Uterus (tissue), 4 donors: ENCODE results near the gene DDX41. TPM values are rescaled to one million over a fixed set of nuclear protein-coding genes. Genes with fewer than 3 reads are reported as not detected.

Experiments
- DNase-seq, 2 donors: peaks; one replicate each; pipeline ENCODE4 v3.0.0-alpha.2; 2019 to 2020
- H3K27ac ChIP-seq, 2 donors: fragments of 200-600 bp; sonication (generic); 1 replicate in 1 of 2; 2 replicates in 1 of 2; pipeline ENCODE4 v1.5.1; 2016 to 2018
- H3K27me3 ChIP-seq, 2 donors: fragments of 200-600 bp; sonication (generic); one replicate each; pipeline ENCODE4 v1.5.1; 2018 to 2019; ENCODE audit warnings: control low read depth in 1 of 2
- H3K36me3 ChIP-seq, 2 donors: fragments of 200-600 bp; sonication (generic); one replicate each; pipeline ENCODE4 v1.5.1; 2019; ENCODE audit warnings: control low read depth in 1 of 2
- H3K4me1 ChIP-seq, 2 donors: fragments of 200-600 bp; sonication (generic); one replicate each; pipeline ENCODE4 v1.5.1; 2018 to 2019; ENCODE audit warnings: control low read depth in 1 of 2
- H3K4me3 ChIP-seq, 2 donors: fragments of 200-600 bp; sonication (generic); 1 replicate in 1 of 2; 2 replicates in 1 of 2; pipeline ENCODE4 v1.5.1; 2018 to 2019; ENCODE audit warnings: mild to moderate bottlenecking in 1 of 2
- H3K9me3 ChIP-seq, 2 donors: fragments of 200-600 bp; sonication (generic); one replicate each; pipeline ENCODE4 v1.5.1; 2019; ENCODE audit warnings: control low read depth in 1 of 2
- POLR2A ChIP-seq, 2 donors: fragments of 450-650 bp; IDR thresholded peaks; one replicate each; pipeline ENCODE4 v1.6.1; 2016; ENCODE audit warnings: antibody characterized with exemption in 2 of 2, mild to moderate bottlenecking in 1 of 2, moderate library complexity in 1 of 2
- intact Hi-C: fragments of 100-400 bp; cut with DNase I; formaldehyde crosslinking; loops from one replicate; pipeline ENCODE4 v1.15.1; 2023; ENCODE audit warnings: low total_unique reads
- total RNA-seq, 4 donors: library from RNA; depleted of rRNA in 3 of 4; stranded (reverse); fragments of >200 nt in 3 of 4; gene quantifications; one replicate each; pipeline versions ENCODE4 v1.1.0 to v1.2.4, GENCODE V29; 2014 to 2023
- TF ChIP-seq, protein P1 (sequence below), 4 experiments: fragments of 200-600 bp in 2 of 4; fragments of 450-650 bp in 2 of 4; sonication (generic) in 2 of 4; IDR thresholded peaks; one replicate each; pipeline ENCODE4 v1.5.1; 2016 to 2019; ENCODE audit warnings: antibody characterized with exemption in 4 of 4, mild to moderate bottlenecking in 2 of 4, moderate library complexity in 1 of 4
- donor health status: DM: yes; HTN: yes; CAD: no.

DDX41 gene
- total RNA-seq, 4 donors from 2014 or later: 61.0 to 146 (median 95.6) TPM

DNA sequence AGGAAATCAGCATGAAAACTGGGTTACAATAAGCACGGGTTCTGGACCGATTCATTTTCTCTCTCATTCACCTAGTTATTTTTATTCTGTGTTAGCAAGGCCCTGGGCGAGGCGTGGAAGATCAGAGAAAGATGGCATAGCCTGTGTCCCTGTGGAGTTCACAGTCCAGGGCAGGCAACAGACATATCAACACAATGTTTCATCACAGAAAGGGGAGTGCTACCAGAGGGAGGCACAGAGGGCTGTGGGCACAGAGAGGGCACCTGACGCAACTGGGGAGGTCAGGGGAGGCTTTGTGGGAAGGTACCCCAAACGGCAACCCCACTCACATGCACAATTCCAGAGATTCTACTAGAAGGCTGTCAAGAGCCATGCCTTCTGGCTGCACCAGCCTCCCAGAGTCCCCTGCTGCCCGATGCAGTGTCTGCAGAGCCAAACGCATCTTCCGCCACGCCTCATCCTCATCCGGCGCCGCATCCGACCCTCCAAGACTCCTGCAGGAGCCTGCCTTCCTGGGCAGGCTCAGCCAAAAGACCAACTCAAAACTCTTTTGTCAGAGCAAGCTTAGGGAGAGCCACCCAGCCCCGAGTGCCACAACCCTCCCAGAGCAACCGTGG lies 36.2 kb upstream of the DDX41 start:
- H3K4me1 ChIP-seq: peaks cover 7 to 12% of the 10 kb centered on the region in 2 donors
- H3K36me3 ChIP-seq: no peaks in the 10 kb centered on the region
- no peaks in the 10 kb centered on the region for H3K9me3 ChIP-seq
- no peaks in the 10 kb centered on the region for H3K27me3 ChIP-seq
- no peak for DNase-seq
- H3K4me3 ChIP-seq: peak overlapping the region; percentile 93 to 95
- intact Hi-C loops: no loop called here
- H3K27ac ChIP-seq: peak overlapping the region; percentile 81 to 89
- TF ChIP-seq POLR2A (IDR thresholded peaks at IDR 0.05): no peak

DNA sequence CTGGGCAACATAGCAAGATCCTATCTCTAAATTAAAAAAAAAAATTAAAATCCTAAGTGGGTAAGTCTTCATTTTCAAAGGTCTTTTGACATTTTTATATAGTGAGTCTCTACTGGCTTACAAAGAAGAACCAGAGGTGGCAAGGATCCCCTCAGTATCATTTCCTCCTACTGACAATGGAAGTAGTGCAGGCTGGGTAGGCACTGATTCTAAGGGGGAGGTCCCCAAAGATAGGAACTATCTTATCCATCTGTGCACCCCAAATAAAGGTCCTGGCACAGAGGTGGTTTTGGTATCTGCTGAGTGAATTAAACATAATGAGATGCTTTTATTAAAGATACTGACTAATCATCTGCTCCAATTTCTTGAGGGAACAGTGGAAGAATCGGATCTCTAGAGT lies 33.4 kb upstream of the DDX41 start:
- Histone ChIP-seq H3K4me3 (no peak overlapping the region), H3K27me3 (no peaks in the 10 kb centered on the region), H3K4me1 (peaks cover 13 to 17% of the 10 kb centered on the region in 2 donors), H3K27ac (no peak overlapping the region), H3K36me3 (no peaks in the 10 kb centered on the region), H3K9me3 (no peaks in the 10 kb centered on the region)
- TF ChIP-seq, protein P1, sequence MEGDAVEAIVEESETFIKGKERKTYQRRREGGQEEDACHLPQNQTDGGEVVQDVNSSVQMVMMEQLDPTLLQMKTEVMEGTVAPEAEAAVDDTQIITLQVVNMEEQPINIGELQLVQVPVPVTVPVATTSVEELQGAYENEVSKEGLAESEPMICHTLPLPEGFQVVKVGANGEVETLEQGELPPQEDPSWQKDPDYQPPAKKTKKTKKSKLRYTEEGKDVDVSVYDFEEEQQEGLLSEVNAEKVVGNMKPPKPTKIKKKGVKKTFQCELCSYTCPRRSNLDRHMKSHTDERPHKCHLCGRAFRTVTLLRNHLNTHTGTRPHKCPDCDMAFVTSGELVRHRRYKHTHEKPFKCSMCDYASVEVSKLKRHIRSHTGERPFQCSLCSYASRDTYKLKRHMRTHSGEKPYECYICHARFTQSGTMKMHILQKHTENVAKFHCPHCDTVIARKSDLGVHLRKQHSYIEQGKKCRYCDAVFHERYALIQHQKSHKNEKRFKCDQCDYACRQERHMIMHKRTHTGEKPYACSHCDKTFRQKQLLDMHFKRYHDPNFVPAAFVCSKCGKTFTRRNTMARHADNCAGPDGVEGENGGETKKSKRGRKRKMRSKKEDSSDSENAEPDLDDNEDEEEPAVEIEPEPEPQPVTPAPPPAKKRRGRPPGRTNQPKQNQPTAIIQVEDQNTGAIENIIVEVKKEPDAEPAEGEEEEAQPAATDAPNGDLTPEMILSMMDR (IDR thresholded peaks at IDR 0.05): no peak
- TF ChIP-seq POLR2A (IDR thresholded peaks at IDR 0.05): no peak
- intact Hi-C loops: no loop called here
- DNase-seq: no peak

DNA sequence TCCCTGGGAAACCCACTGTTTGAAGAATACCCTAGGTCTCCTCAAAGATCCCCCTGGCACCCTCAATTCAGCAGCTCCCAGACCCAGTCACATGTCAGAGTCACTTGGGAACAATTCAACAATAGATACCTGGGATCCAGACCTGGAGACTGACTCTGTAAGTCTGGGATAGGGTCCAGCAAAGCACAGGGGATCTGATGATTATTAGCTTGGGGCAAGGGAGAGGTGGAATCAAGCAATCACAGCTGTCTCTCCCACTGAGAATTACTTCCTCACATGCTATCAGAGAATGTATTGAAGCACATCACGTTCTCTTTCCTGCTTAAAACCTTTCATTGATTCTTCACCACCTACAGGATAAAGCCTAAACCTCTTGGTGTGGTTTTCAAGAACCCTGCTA lies 31.7 kb upstream of the DDX41 start:
- no peak overlapping the region for H3K27ac ChIP-seq
- no peak for DNase-seq
- intact Hi-C loops: no loop called here
- no peak overlapping the region for H3K4me3 ChIP-seq
- peaks cover 17 to 25% of the 10 kb centered on the region in 2 donors for H3K4me1 ChIP-seq
- H3K27me3 ChIP-seq: no peaks in the 10 kb centered on the region
- no peak for TF ChIP-seq POLR2A (IDR thresholded peaks at IDR 0.05)
- TF ChIP-seq, protein P1 (IDR thresholded peaks at IDR 0.05): no peak
- no peaks in the 10 kb centered on the region for H3K36me3 ChIP-seq
- H3K9me3 ChIP-seq: no peaks in the 10 kb centered on the region

DNA sequence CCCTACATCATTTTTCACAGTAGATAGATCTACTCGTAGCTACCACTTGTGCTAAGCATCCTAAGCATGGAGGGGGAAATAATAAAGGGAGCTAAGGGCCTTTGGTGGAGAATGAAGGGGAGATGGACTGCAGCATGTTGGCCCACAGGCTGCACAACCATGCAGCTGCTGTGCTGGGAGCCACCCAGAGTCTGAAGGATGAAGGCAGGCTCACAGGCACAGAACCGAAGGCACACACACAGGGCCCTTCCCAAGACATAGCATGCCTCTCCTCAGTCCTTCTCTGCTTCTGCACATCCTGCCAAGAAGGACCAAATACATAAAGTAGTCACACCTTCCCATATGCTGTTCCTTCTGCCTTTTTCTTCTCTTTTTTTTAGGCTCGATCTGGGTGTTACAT lies 31.0 kb upstream of the DDX41 start:
- peaks cover 12 to 23% of the 10 kb centered on the region in 2 donors for H3K4me1 ChIP-seq
- intact Hi-C loops: no loop called here
- TF ChIP-seq POLR2A (IDR thresholded peaks at IDR 0.05): no peak
- TF ChIP-seq, protein P1 (IDR thresholded peaks at IDR 0.05): no peak

DNA sequence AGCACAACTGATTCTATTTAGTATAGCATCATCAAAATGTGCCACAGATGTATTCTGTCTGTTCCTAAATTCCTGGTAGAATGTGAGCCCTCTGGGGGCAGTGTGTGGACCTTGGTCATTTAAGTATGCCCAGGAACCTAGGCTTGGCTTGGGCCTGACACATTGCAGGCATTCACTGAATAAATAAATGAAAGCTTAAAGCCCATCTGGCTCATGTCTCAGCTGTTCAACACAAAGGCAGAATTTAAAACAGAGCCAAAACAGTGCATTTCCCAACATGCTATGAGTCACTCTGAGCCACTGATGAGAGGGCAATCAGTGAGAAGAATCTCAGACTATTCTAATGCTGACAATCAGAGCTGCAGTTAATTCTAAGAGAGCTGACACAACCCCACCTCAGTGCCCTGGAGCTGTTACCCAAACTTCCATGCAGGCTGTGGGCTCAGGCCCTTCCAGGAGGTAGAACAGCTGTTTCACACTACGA lies 29.5 kb upstream of the DDX41 start:
- DNase-seq: peak; percentile 75 to 79
- no peak for TF ChIP-seq POLR2A (IDR thresholded peaks at IDR 0.05)
- TF ChIP-seq, protein P1 (IDR thresholded peaks at IDR 0.05): no peak
- Histone ChIP-seq H3K27me3 (no peaks in the 10 kb centered on the region), H3K36me3 (no peaks in the 10 kb centered on the region), H3K4me3 (no peak overlapping the region), H3K4me1 (peaks cover 6 to 18% of the 10 kb centered on the region in 2 donors), H3K27ac (peak overlapping the region; percentile 79 to 80), H3K9me3 (no peaks in the 10 kb centered on the region)
- intact Hi-C loops: no loop called here

More for the DNA sequence above, 31.0 kb upstream of the DDX41 start:
- H3K27me3 ChIP-seq: no peaks in the 10 kb centered on the region
- DNase-seq: no peak
- H3K9me3 ChIP-seq: no peaks in the 10 kb centered on the region
- no peaks in the 10 kb centered on the region for H3K36me3 ChIP-seq
- H3K27ac ChIP-seq: peak overlapping the region in 1 of 2 donors; percentile 17
- H3K4me3 ChIP-seq: no peak overlapping the region
